Epithelial cell of prostate (primary cell): Measurements from ENCODE around the gene TAPBPL.
A peak's percentile ranks its signal among the peaks of the same experiment; 100 is the strongest.
"Not testable (repeated sequence)": the region's sequence is repeated elsewhere in the genome, so short reads cannot be mapped to it uniquely, and the experiment has no call there.

Experiments
- DNase-seq: peaks from one replicate; pipeline ENCODE4 v3.0.0-alpha.2; 2011; ENCODE audit warnings: low read depth, low spot score
- H3K27ac ChIP-seq: fragments of 450-650 bp; 2 replicates; pipeline ENCODE4 v1.5.1; 2017; ENCODE audit warnings: mild to moderate bottlenecking

The TAPBPL gene

GRCh38 chr12:6461401-6462233 is 9.8 kb downstream of the TAPBPL start:
- H3K27ac ChIP-seq = no peak overlapping the region
- DNase-seq = no peak

- DNase-seq = no peak
These were observed 10.6 kb downstream of the TAPBPL start for GRCh38 chr12:6462234-6462995.

GRCh38 chr12:6463216-6463615 is 11.4 kb downstream of the TAPBPL start:
- no peak overlapping the region for H3K27ac ChIP-seq
- DNase-seq = no peak

More at GRCh38 chr12:6462234-6462995, 10.6 kb downstream of the TAPBPL start:
- H3K27ac ChIP-seq = no peak overlapping the region

- DNase-seq = no peak
- H3K27ac ChIP-seq = no peak overlapping the region
These were observed 12.0 kb downstream of the TAPBPL start for GRCh38 chr12:6463858-6464257.

GRCh38 chr12:6464531-6464930 is 12.7 kb downstream of the TAPBPL start:
- H3K27ac ChIP-seq = no peak overlapping the region
- DNase-seq = no peak

GRCh38 chr12:6465467-6466183 is 13.8 kb downstream of the TAPBPL start:
- no peak overlapping the region for H3K27ac ChIP-seq
- no peak for DNase-seq

GRCh38 chr12:6466184-6466573 is 14.3 kb downstream of the TAPBPL start:
- no peak overlapping the region for H3K27ac ChIP-seq
- DNase-seq = no peak

- DNase-seq, H3K27ac ChIP-seq: not testable (repeated sequence)
These were observed 14.9 kb downstream of the TAPBPL start for GRCh38 chr12:6466751-6467150.

- H3K27ac ChIP-seq, DNase-seq: not testable (repeated sequence)
These were observed 15.9 kb downstream of the TAPBPL start for GRCh38 chr12:6467571-6468282.

GRCh38 chr12:6468283-6468575 is 16.4 kb downstream of the TAPBPL start:
- DNase-seq = no peak
- no peak overlapping the region for H3K27ac ChIP-seq

GRCh38 chr12:6469092-6469491 is 17.2 kb downstream of the TAPBPL start:
- no peak for DNase-seq
- no peak overlapping the region for H3K27ac ChIP-seq

- peak overlapping the region; percentile 75 for H3K27ac ChIP-seq
- DNase-seq = no peak
These were observed 17.9 kb downstream of the TAPBPL start for GRCh38 chr12:6469609-6470374.

GRCh38 chr12:6470375-6471163 is 18.7 kb downstream of the TAPBPL start, which contains the start of gene VAMP1:
Gene VAMP1 (minus strand): TSS chr12:6470677. CDS start chr12:6470531, 146 bp downstream.
- peak within 1 kb of the TSS; percentile 75 for H3K27ac ChIP-seq
- DNase-seq = peak; percentile 85

- H3K27ac ChIP-seq = peak overlapping the region; percentile 75
- DNase-seq = peak; percentile 58
These were observed 20.1 kb downstream of the TAPBPL start for GRCh38 chr12:6471989-6472360.

GRCh38 chr12:6472491-6472890 is 20.6 kb downstream of the TAPBPL start:
- no peak overlapping the region for H3K27ac ChIP-seq
- DNase-seq = no peak

GRCh38 chr12:6475233-6475975 is 23.6 kb downstream of the TAPBPL start:
- DNase-seq = not testable (repeated sequence)

GRCh38 chr12:6476489-6476888 is 24.6 kb downstream of the TAPBPL start:
- DNase-seq = no peak

More at GRCh38 chr12:6475233-6475975, 23.6 kb downstream of the TAPBPL start:
- H3K27ac ChIP-seq = not testable (repeated sequence)

More at GRCh38 chr12:6476489-6476888, 24.6 kb downstream of the TAPBPL start:
- no peak overlapping the region for H3K27ac ChIP-seq
